ENCODE results near the gene TSPAN5. TPM values are rescaled to one million over a fixed set of nuclear protein-coding genes. Genes with fewer than 3 reads are reported as not detected.

Gene TSPAN5
- total and polyA plus RNA-seq, 9 donors, result 12.7 to 23.4 (median 14.7) TPM

- Histone ChIP-seq H3K4me3 (ENCODE audit: low read length) (no peak overlapping the region), H3K9me3 (replicated peaks; ENCODE audit: control insufficient read depth, low read depth, low read length) (no peaks in the 10 kb centered on the region), H3K4me1 (ENCODE audit: control insufficient read depth, insufficient read depth, low read length) (peaks cover 15% of the 10 kb centered on the region), H3K36me3 (ENCODE audit: control insufficient read depth, insufficient read depth, low read length) (no peaks in the 10 kb centered on the region), H3K27me3 (ENCODE audit: control insufficient read depth, insufficient read depth, low read length) (no peaks in the 10 kb centered on the region), H3K27ac (ENCODE audit: low read length) (no peak overlapping the region)
- WGBS (ENCODE audit: insufficient coverage), result 67% methylated on average over 10 of the region's 11 CpGs
- DNase-seq, result no peak
These were observed 45.8 kb downstream of the TSPAN5 start for GRCh38 chr4:98612318-98613250.

- H3K4me3 ChIP-seq (ENCODE audit: low read length), result no peak overlapping the region
- WGBS (ENCODE audit: insufficient coverage), result 84% methylated on average over 4 of the region's 6 CpGs
- no peak overlapping the region for H3K27ac ChIP-seq (ENCODE audit: low read length)
These were observed 46.6 kb downstream of the TSPAN5 start for GRCh38 chr4:98611677-98612317.

GRCh38 chr4:98610926-98611676 lies 47.3 kb downstream of the TSPAN5 start:
- H3K27me3 ChIP-seq (ENCODE audit: control insufficient read depth, insufficient read depth, low read length), result no peaks in the 10 kb centered on the region
- 80% methylated on average over 1 of the region's 6 CpGs for WGBS (ENCODE audit: insufficient coverage)
- H3K4me1 ChIP-seq (ENCODE audit: control insufficient read depth, insufficient read depth, low read length), result peaks cover 9% of the 10 kb centered on the region
- no peaks in the 10 kb centered on the region for H3K36me3 ChIP-seq (ENCODE audit: control insufficient read depth, insufficient read depth, low read length)
- no peak overlapping the region for H3K27ac ChIP-seq (ENCODE audit: low read length)
- H3K9me3 ChIP-seq (replicated peaks; ENCODE audit: control insufficient read depth, low read depth, low read length), result no peaks in the 10 kb centered on the region
- no peak for DNase-seq
- H3K4me3 ChIP-seq (ENCODE audit: low read length), result no peak overlapping the region

More at GRCh38 chr4:98611677-98612317, 46.6 kb downstream of the TSPAN5 start:
- DNase-seq, result no peak
- Histone ChIP-seq H3K9me3 (replicated peaks; ENCODE audit: control insufficient read depth, low read depth, low read length) (no peaks in the 10 kb centered on the region), H3K4me1 (ENCODE audit: control insufficient read depth, insufficient read depth, low read length) (peaks cover 9% of the 10 kb centered on the region), H3K27me3 (ENCODE audit: control insufficient read depth, insufficient read depth, low read length) (no peaks in the 10 kb centered on the region), H3K36me3 (ENCODE audit: control insufficient read depth, insufficient read depth, low read length) (no peaks in the 10 kb centered on the region)

- no peaks in the 10 kb centered on the region for H3K36me3 ChIP-seq (ENCODE audit: control insufficient read depth, insufficient read depth, low read length)
- peaks cover 9% of the 10 kb centered on the region for H3K4me1 ChIP-seq (ENCODE audit: control insufficient read depth, insufficient read depth, low read length)
- no peak overlapping the region for H3K27ac ChIP-seq (ENCODE audit: low read length)
- WGBS (ENCODE audit: insufficient coverage), result no CpG with 5 or more reads among the region's 6 CpGs
- no peak overlapping the region for H3K4me3 ChIP-seq (ENCODE audit: low read length)
- H3K9me3 ChIP-seq (replicated peaks; ENCODE audit: control insufficient read depth, low read depth, low read length), result no peaks in the 10 kb centered on the region
- no peaks in the 10 kb centered on the region for H3K27me3 ChIP-seq (ENCODE audit: control insufficient read depth, insufficient read depth, low read length)
- no peak for DNase-seq
These were observed 48.0 kb downstream of the TSPAN5 start for GRCh38 chr4:98610431-98610830.

GRCh38 chr4:98609934-98610333 lies 48.5 kb downstream of the TSPAN5 start:
- no peak for DNase-seq

GRCh38 chr4:98608356-98608755 lies 50.1 kb downstream of the TSPAN5 start:
- no peaks in the 10 kb centered on the region for H3K27me3 ChIP-seq (ENCODE audit: control insufficient read depth, insufficient read depth, low read length)
- 40% methylated on average over 1 of the region's 5 CpGs for WGBS (ENCODE audit: insufficient coverage)
- no peaks in the 10 kb centered on the region for H3K9me3 ChIP-seq (replicated peaks; ENCODE audit: control insufficient read depth, low read depth, low read length)
- no peak overlapping the region for H3K27ac ChIP-seq (ENCODE audit: low read length)
- no peak overlapping the region for H3K4me3 ChIP-seq (ENCODE audit: low read length)
- no peak for DNase-seq
- no peaks in the 10 kb centered on the region for H3K36me3 ChIP-seq (ENCODE audit: control insufficient read depth, insufficient read depth, low read length)
- H3K4me1 ChIP-seq (ENCODE audit: control insufficient read depth, insufficient read depth, low read length), result peaks cover 5% of the 10 kb centered on the region

More at GRCh38 chr4:98609934-98610333, 48.5 kb downstream of the TSPAN5 start:
- Histone ChIP-seq H3K27ac (ENCODE audit: low read length) (no peak overlapping the region), H3K9me3 (replicated peaks; ENCODE audit: control insufficient read depth, low read depth, low read length) (no peaks in the 10 kb centered on the region), H3K4me3 (ENCODE audit: low read length) (no peak overlapping the region), H3K36me3 (ENCODE audit: control insufficient read depth, insufficient read depth, low read length) (no peaks in the 10 kb centered on the region), H3K4me1 (ENCODE audit: control insufficient read depth, insufficient read depth, low read length) (peaks cover 8% of the 10 kb centered on the region), H3K27me3 (ENCODE audit: control insufficient read depth, insufficient read depth, low read length) (no peaks in the 10 kb centered on the region)
- no CpG with 5 or more reads among the region's 5 CpGs for WGBS (ENCODE audit: insufficient coverage)

- Histone ChIP-seq H3K27me3 (ENCODE audit: control insufficient read depth, insufficient read depth, low read length) (no peaks in the 10 kb centered on the region), H3K9me3 (replicated peaks; ENCODE audit: control insufficient read depth, low read depth, low read length) (no peaks in the 10 kb centered on the region), H3K4me3 (ENCODE audit: low read length) (no peak overlapping the region), H3K36me3 (ENCODE audit: control insufficient read depth, insufficient read depth, low read length) (no peaks in the 10 kb centered on the region), H3K27ac (ENCODE audit: low read length) (no peak overlapping the region), H3K4me1 (ENCODE audit: control insufficient read depth, insufficient read depth, low read length) (peaks cover 4% of the 10 kb centered on the region)
- WGBS (ENCODE audit: insufficient coverage), result no CpG with 5 or more reads among the region's 6 CpGs
- DNase-seq, result no peak
These were observed 51.5 kb downstream of the TSPAN5 start for GRCh38 chr4:98606894-98607293.

GRCh38 chr4:98605216-98605615 lies 53.2 kb downstream of the TSPAN5 start:
- Histone ChIP-seq H3K36me3 (ENCODE audit: control insufficient read depth, insufficient read depth, low read length) (no peaks in the 10 kb centered on the region), H3K4me3 (ENCODE audit: low read length) (no peak overlapping the region), H3K27me3 (ENCODE audit: control insufficient read depth, insufficient read depth, low read length) (no peaks in the 10 kb centered on the region), H3K4me1 (ENCODE audit: control insufficient read depth, insufficient read depth, low read length) (no peaks in the 10 kb centered on the region), H3K27ac (ENCODE audit: low read length) (no peak overlapping the region), H3K9me3 (replicated peaks; ENCODE audit: control insufficient read depth, low read depth, low read length) (peaks cover 9% of the 10 kb centered on the region)
- 100% methylated on average over 1 of the region's 3 CpGs for WGBS (ENCODE audit: insufficient coverage)
- no peak for DNase-seq

GRCh38 chr4:98604723-98605122 lies 53.7 kb downstream of the TSPAN5 start:
- H3K4me3 ChIP-seq (ENCODE audit: low read length), result no peak overlapping the region
- no peaks in the 10 kb centered on the region for H3K27me3 ChIP-seq (ENCODE audit: control insufficient read depth, insufficient read depth, low read length)
- no peaks in the 10 kb centered on the region for H3K36me3 ChIP-seq (ENCODE audit: control insufficient read depth, insufficient read depth, low read length)
- H3K9me3 ChIP-seq (replicated peaks; ENCODE audit: control insufficient read depth, low read depth, low read length), result peaks cover 12% of the 10 kb centered on the region
- no peak overlapping the region for H3K27ac ChIP-seq (ENCODE audit: low read length)
- no peaks in the 10 kb centered on the region for H3K4me1 ChIP-seq (ENCODE audit: control insufficient read depth, insufficient read depth, low read length)
- no peak for DNase-seq
- WGBS (ENCODE audit: insufficient coverage), result no CpG with 5 or more reads among the region's 1 CpG
